ENCODE results near the gene DLGAP4.

Gene DLGAP4

DNA sequence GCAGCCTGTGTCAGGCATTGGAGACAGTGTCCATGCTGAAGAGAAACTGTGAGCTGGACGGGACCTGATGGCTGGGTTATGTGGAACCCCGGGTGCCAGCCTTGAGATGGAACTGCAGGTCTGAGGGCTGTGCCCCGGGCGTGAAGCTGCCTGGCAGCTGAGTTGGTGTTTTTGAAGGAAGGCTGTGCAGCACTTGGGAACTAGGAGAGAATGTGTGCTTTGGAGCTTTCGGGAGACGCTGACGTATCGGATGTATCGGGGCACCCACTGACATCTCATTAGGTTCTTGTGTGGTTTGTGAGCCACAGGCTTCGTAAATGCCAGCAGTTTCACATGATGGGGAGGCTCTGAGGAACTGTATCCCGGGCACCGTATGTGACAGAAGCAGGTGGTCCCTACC lies 2.2 kb downstream of the DLGAP4 start:
- TF ChIP-seq POLR2A (IDR thresholded peaks at IDR 0.05; ENCODE audit: low read depth, low read length): no peak
- FAIRE-seq (no peak), DNase-seq (ENCODE audit: insufficient read length, low spot score) (no peak)

GRCh38 chr20:36308986-36309385 lies 2.8 kb downstream of the DLGAP4 start:
- no peak for DNase-seq (ENCODE audit: insufficient read length, low spot score)
- no peak for FAIRE-seq
- TF ChIP-seq POLR2A (IDR thresholded peaks at IDR 0.05; ENCODE audit: low read depth, low read length): no peak

GRCh38 chr20:36309643-36310042 lies 3.5 kb downstream of the DLGAP4 start:
- FAIRE-seq (no peak), DNase-seq (ENCODE audit: insufficient read length, low spot score) (no peak)
- TF ChIP-seq POLR2A (IDR thresholded peaks at IDR 0.05; ENCODE audit: low read depth, low read length): no peak

- no peak for TF ChIP-seq POLR2A (IDR thresholded peaks at IDR 0.05; ENCODE audit: low read depth, low read length)
- FAIRE-seq (no peak), DNase-seq (ENCODE audit: insufficient read length, low spot score) (no peak)
Measured at GRCh38 chr20:36310215-36310981, 4.3 kb downstream of the DLGAP4 start.

DNA sequence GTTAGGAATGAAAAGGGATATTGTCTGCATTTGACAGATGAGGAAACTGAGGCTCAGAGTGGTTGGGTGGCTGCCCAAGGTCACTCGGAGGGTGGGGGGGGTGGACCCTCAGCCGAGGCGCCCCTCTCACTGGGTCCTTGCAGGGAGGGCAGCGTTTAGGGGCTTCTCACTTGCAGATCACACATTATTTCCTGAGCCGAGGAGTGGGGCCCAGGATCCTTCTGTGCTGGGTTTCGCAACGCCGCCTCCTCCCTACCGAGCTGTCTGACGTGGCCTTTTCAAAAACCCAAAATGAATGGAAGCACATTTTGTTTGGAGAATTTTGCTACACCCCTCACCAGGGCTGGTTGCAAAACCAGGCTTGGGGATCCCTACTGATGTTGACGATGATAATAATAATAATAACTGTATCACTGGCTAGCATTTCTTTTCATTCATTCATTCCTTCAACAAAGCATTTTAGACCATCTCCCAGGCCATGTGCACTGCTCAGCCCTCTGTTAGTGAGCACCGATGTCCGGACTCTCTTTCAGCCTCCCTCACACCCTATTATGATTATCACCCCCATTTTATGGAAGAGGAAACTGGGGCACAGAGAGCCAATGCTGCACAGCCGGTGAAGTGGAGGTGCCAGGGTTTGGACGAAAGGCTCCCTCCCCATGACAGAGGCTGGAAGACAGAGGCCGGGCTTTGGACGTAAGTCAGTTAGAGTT lies 5.2 kb downstream of the DLGAP4 start:
- FAIRE-seq (no peak), DNase-seq (ENCODE audit: insufficient read length, low spot score) (no peak)
- TF ChIP-seq POLR2A (IDR thresholded peaks at IDR 0.05; ENCODE audit: low read depth, low read length): no peak

- DNase-seq (ENCODE audit: insufficient read length, low spot score): no peak
- no peak for TF ChIP-seq POLR2A (IDR thresholded peaks at IDR 0.05; ENCODE audit: low read depth, low read length)
- no peak for FAIRE-seq
Measured at GRCh38 chr20:36311854-36312723, 6.0 kb downstream of the DLGAP4 start.

- DNase-seq (ENCODE audit: insufficient read length, low spot score) (no peak), FAIRE-seq (no peak)
- TF ChIP-seq POLR2A (IDR thresholded peaks at IDR 0.05; ENCODE audit: low read depth, low read length): no peak
Measured at GRCh38 chr20:36312724-36313441, 6.7 kb downstream of the DLGAP4 start.

- TF ChIP-seq POLR2A (IDR thresholded peaks at IDR 0.05; ENCODE audit: low read depth, low read length): no peak
- no peak for FAIRE-seq
- DNase-seq (ENCODE audit: insufficient read length, low spot score): no peak
Measured at GRCh38 chr20:36313476-36313875, 7.3 kb downstream of the DLGAP4 start.

DNA sequence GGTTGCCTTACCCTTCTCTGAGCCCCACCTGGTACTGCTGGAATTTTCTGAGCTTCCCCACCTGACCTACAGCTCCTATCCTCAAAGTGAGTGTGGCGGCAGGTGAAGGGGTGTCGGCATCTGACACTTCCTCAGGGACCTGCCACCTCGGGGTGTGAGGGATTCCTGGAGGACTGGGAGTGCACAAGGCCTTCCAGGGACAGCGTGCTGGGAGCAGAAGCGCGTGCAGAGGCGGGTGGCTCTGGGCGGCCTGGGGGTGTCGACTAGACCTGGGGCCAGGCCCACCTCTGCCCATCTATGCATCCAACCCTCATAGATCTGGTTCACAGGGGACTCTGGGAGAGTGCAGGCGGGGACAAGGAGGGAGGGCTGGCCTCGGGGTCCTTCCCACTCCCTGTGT lies 7.8 kb downstream of the DLGAP4 start:
- no peak for FAIRE-seq
- TF ChIP-seq POLR2A (IDR thresholded peaks at IDR 0.05; ENCODE audit: low read depth, low read length): no peak

DNA sequence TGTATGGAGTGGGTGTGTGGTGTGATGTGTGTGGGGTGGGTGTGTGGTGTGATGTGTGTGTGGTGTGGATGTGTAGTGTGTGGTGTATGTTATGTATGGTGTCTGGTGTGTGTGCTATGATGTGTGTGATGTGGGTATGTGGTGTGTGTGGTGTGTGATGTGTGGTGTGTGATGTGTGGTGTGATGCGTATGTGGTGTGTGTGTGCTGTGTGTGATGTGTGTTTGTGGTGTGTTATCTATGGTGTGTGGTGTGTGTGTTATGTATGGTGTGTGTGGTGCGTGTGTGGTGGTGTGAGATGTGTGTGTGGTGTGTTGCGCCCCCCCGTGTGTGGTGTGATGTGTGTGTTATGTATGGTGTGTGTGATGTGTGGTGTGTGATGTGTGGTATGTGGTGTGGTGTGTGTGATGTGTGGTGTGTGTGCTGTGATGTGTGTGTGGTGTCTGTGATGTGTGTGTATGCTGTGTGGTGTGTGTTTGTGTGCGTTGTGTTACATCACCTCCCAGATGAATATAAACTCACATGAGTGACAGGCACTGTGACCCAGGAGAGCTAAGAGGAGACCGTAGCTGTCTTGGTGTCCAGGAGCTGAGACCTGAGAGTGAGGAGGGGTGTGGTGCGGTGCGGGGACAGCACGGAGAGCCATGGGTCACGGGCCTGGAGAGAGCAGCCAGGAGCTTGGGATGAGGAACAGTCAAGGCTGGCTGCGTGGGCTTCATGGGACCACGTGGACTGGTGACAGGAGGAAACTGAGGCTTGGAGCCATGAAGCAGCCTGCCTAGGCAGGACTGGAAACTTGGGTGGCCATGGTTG lies 8.8 kb downstream of the DLGAP4 start:
- TF ChIP-seq POLR2A (IDR thresholded peaks at IDR 0.05; ENCODE audit: low read depth, low read length): no peak
- FAIRE-seq (no peak), DNase-seq (ENCODE audit: insufficient read length, low spot score) (no peak)

More for the DNA sequence above, 7.8 kb downstream of the DLGAP4 start:
- DNase-seq (ENCODE audit: insufficient read length, low spot score): no peak

DNA sequence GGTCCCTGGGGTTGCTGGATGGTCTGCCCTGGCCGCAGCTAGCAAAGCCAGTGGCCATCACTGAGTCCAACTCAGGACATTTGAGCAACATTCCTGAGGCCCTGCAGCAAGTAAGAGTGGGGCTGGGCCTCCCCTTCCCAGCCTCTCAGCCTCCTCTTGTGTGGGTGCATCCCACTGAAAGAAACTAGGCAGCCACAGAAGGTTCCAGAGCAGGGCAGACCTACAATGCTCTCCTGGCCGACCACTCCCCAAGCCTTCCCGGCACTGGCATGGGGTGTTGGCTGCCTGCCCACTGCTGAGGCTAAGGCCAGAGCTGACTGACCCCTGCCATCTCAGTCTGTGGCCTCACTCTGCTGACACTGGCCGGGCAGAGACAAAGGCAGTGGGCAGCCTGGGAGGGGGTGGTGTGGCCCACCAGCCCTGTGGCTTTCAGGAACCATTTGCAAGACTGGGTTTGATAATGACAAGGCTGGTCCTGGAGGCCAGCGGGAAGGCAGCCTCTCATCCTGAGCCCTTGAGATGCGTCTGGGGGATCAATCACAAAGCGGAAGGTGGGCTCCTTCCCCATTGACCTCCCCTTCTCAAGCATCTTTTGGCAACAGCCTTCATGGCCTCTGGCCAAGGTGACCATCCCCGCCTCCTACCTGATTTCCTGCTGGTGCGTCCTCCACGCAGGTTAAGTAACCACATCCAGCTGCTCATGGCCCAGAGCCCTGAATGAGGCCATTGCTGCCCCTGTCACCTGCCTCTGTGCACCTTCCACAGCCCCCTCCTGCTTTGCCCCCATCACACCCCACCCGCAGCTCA lies 9.6 kb downstream of the DLGAP4 start:
- TF ChIP-seq POLR2A (IDR thresholded peaks at IDR 0.05; ENCODE audit: low read depth, low read length): no peak
- DNase-seq (ENCODE audit: insufficient read length, low spot score) (no peak), FAIRE-seq (no peak)

DNA sequence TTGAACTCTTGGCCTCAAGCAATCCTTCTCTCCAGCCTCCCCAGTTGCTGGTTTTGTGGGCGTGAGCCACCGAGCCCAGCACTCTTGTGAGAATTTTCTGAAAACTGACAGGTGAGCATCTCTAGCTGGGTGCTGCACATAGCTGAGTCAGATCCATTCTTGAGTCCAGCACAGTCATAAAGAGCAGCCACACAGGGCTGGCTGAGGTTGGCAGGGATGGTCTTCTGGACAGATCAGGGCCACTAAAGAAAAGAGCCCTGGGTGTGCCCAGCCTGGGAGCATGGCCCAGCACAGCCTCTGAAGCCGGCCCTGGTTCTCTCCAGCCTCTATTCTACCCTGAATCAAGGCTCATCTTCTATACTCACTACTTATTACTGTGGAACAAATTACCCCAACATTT lies 11.5 kb downstream of the DLGAP4 start:
- DNase-seq (ENCODE audit: insufficient read length, low spot score) (no peak), FAIRE-seq (no peak)
- no peak for TF ChIP-seq POLR2A (IDR thresholded peaks at IDR 0.05; ENCODE audit: low read depth, low read length)
